ENCODE data around the gene DBF4B. TPM values are rescaled to one million over a fixed set of nuclear protein-coding genes. Genes with fewer than 3 reads are reported as not detected.

The DBF4B gene
- total and polyA plus RNA-seq, 4 donors, result 0.44 to 4.5 (median 1.0) TPM

DNA sequence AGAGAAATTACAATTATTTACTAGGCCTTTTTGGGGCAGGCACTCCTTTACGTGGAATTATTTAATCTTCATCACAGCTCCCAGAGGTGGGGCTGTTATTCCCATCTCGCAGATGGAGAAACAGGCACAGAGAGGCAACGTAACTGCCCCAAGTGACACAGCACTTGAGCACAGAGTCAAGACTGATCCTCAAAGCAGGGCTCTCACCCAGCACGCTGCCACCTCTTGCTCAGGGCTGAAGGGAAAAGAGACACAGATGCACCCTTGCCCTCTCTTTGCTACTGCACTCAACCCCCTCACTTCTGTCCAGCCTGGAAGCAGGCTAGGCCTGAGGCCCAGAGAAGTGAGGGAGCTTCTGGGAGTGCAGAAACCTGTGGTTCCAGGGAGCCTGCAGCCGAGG is 54.7 kb downstream of the DBF4B start:
- no peaks in the 10 kb centered on the region for H3K9me3 ChIP-seq (ENCODE audit: control insufficient read depth in 4 of 4, low read length in 3 of 4)
- DNase-seq (ENCODE audit: low spot score), result no peak
- H3K4me3 ChIP-seq (ENCODE audit: low read depth in 1 of 3, low read length in 3 of 3), result no peak overlapping the region
- H3K9ac ChIP-seq (ENCODE audit: low read depth in 1 of 2, low read length in 2 of 2), result no peak overlapping the region
- no peaks in the 10 kb centered on the region for H3K36me3 ChIP-seq (ENCODE audit: control insufficient read depth in 4 of 4, insufficient read depth in 3 of 4, low read depth in 1 of 4, low read length in 3 of 4)
- WGBS, result 80% methylated on average over 5 of the region's 5 CpGs
- peaks cover 3 to 10% (median 4%) of the 10 kb centered on the region in 4 donors for H3K4me1 ChIP-seq (ENCODE audit: control insufficient read depth in 4 of 4, insufficient read depth in 4 of 4, low read length in 3 of 4)
- no peak for TF ChIP-seq CTCF (IDR thresholded peaks at IDR 0.05; ENCODE audit: low read depth, low read length, missing input control)
- TF ChIP-seq ATF3 (IDR thresholded peaks at IDR 0.05), result no peak
- TF ChIP-seq EGR1 (IDR thresholded peaks at IDR 0.05; ENCODE audit: low read depth in 2 of 2), result no peak
- TF ChIP-seq FOXA2 (IDR thresholded peaks at IDR 0.05), result no peak
- TF ChIP-seq GABPA (IDR thresholded peaks at IDR 0.05 in 1 of 2, conservative IDR thresholded peaks at IDR 0.05 in 1 of 2), result no peak
- TF ChIP-seq, protein P1, sequence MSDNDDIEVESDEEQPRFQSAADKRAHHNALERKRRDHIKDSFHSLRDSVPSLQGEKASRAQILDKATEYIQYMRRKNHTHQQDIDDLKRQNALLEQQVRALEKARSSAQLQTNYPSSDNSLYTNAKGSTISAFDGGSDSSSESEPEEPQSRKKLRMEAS (IDR thresholded peaks at IDR 0.05), result no peak
- H3K27me3 ChIP-seq (ENCODE audit: control insufficient read depth in 4 of 4, insufficient read depth in 4 of 4, low read length in 3 of 4), result peaks cover 0 to 5% (median 2%) of the 10 kb centered on the region in 4 donors
- no peak overlapping the region for H3K27ac ChIP-seq (ENCODE audit: low read depth in 1 of 2, low read length in 2 of 2)

DNA sequence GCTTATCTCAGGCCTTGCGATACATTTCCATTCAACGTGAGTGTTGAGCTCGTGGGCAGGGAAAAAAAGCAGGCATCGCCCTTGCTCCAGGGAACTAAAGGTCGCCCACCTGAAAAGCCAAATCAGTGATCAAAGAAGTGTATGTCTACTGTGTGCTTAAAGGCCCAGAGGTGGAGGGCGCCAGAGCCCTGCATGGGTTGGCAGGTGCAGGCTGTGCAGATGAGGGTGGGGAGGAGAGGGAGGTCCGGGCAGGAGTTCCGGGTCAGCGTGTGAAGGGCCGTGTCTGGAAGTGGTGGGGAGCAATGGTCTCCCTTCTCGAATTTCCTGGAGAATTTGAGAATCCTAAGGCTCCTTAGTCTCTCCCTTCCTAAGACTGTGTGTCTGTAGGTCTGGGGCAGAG is 57.5 kb downstream of the DBF4B start:
- H3K27me3 ChIP-seq (ENCODE audit: control insufficient read depth in 4 of 4, insufficient read depth in 4 of 4, low read length in 3 of 4), result peaks cover 0 to 5% (median 0%) of the 10 kb centered on the region in 4 donors
- no peak overlapping the region for H3K9ac ChIP-seq (ENCODE audit: low read depth in 1 of 2, low read length in 2 of 2)

More for the DNA sequence above, 57.5 kb downstream of the DBF4B start:
- no peak for DNase-seq (ENCODE audit: low spot score)
- Histone ChIP-seq H3K27ac (ENCODE audit: low read depth in 1 of 2, low read length in 2 of 2) (no peak overlapping the region), H3K4me3 (ENCODE audit: low read depth in 1 of 3, low read length in 3 of 3) (no peak overlapping the region), H3K36me3 (ENCODE audit: control insufficient read depth in 4 of 4, insufficient read depth in 3 of 4, low read depth in 1 of 4, low read length in 3 of 4) (no peaks in the 10 kb centered on the region), H3K9me3 (ENCODE audit: control insufficient read depth in 4 of 4, low read length in 3 of 4) (no peaks in the 10 kb centered on the region), H3K4me1 (ENCODE audit: control insufficient read depth in 4 of 4, insufficient read depth in 4 of 4, low read length in 3 of 4) (no peaks in the 10 kb centered on the region)
- TF ChIP-seq RAD21 (IDR thresholded peaks at IDR 0.05) (no peak), JUND (IDR thresholded peaks at IDR 0.05) (no peak), CTCF (IDR thresholded peaks at IDR 0.05; ENCODE audit: low read depth, low read length, missing input control) (no peak), TAF1 (conservative IDR thresholded peaks at IDR 0.05) (no peak), HNF4A (conservative IDR thresholded peaks at IDR 0.05) (no peak), REST (IDR thresholded peaks at IDR 0.05) (no peak)
- TF ChIP-seq, protein P1 (IDR thresholded peaks at IDR 0.05), result no peak
- 69% methylated on average over 11 of the region's 11 CpGs for WGBS

Data from liver (tissue), 9 donors.